Epithelial cell of proximal tubule (primary cell): ENCODE measurements around the gene CYP11A1. TPM values are rescaled to one million over a fixed set of nuclear protein-coding genes. Genes with fewer than 3 reads are reported as not detected.

Source experiments
- DNase-seq: peaks from one replicate; pipeline ENCODE4 v3.0.0-alpha.2; 2011; ENCODE audit warnings: low read depth
- H3K4me3 ChIP-seq: 2 replicates; pipeline ENCODE4 v1.5.1; 2011; ENCODE audit warnings: low read depth, mild to moderate bottlenecking, low read length
- total RNA-seq: library from RNA; depleted of rRNA; stranded (reverse); fragments of >200 nt; gene quantifications from 2 replicates; pipeline ENCODE4 v1.2.3, GENCODE V29; 2015
- TF ChIP-seq, protein P1 (sequence below): conservative IDR thresholded peaks from 2 replicates; pipeline ENCODE4 v1.5.1; 2012; ENCODE audit warnings: low read depth, mild to moderate bottlenecking, low read length

The CYP11A1 gene
- total RNA-seq, 1 donor from 2014 or later, result 2.6 TPM

DNA sequence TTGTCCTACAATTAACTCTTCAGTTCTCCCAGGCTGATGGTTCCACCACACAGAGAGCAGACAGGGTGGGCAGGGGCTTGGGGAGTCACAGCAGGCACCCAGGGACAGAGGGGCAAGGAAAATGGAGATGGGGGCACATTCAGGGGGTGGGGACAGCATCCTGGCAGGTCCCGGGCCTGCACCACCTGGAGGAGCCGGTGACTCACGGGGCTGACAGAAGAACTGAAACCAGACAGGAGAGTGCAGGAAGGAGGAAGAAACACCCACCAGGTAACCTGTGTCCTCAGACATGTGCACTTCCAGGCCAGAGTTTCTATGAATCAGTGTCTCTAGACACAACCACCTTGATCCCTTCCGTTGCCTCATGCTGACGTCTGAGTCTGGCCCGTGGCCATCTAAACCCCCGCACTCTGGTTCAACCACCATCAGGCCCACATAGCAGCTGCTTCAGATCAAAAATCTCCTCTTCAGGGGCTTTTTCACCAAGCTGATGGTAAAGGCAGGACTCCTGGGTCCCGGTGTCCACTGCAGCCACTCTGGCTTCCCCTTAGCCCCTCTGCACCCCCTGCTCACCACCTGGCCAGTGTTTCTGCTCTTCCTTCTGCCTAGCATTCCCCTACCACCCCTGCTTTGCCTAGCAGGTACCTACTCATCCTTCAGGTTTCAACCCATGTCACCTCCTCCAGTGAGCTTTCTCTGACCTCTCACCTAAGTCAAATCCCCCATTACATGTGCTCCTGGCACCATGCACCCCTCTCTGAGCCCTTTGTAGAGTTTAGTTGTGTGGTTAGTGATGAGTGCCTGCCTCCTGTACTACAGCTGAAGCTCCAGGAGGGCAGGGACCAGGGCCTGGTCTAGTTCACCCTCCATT is 16.5 kb upstream of the CYP11A1 start:
- H3K4me3 ChIP-seq, result no peak overlapping the region
- DNase-seq, result no peak
- TF ChIP-seq, protein P1, sequence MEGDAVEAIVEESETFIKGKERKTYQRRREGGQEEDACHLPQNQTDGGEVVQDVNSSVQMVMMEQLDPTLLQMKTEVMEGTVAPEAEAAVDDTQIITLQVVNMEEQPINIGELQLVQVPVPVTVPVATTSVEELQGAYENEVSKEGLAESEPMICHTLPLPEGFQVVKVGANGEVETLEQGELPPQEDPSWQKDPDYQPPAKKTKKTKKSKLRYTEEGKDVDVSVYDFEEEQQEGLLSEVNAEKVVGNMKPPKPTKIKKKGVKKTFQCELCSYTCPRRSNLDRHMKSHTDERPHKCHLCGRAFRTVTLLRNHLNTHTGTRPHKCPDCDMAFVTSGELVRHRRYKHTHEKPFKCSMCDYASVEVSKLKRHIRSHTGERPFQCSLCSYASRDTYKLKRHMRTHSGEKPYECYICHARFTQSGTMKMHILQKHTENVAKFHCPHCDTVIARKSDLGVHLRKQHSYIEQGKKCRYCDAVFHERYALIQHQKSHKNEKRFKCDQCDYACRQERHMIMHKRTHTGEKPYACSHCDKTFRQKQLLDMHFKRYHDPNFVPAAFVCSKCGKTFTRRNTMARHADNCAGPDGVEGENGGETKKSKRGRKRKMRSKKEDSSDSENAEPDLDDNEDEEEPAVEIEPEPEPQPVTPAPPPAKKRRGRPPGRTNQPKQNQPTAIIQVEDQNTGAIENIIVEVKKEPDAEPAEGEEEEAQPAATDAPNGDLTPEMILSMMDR, result no peak

DNA sequence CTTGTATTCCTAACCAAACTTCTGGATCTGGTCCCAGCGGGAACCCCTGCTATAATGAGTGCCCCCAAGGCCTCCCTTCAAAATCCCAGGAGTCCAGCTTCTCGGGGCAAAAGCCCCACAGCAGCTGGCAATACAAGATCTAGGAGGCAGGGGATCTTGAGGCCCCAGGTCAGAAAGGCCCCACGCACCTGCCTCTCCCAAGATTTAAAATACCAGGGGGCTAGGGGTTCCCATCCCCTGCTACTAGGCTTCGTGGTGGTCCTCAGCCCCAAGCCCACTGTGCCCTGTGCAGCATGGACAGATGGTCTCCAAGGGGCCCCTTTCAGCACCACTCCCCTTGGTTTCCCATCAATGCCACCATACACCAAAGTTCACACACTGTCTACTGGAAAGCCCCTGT is 15.8 kb upstream of the CYP11A1 start:
- TF ChIP-seq, protein P1, result no peak
- no peak for DNase-seq
- H3K4me3 ChIP-seq, result no peak overlapping the region

DNA sequence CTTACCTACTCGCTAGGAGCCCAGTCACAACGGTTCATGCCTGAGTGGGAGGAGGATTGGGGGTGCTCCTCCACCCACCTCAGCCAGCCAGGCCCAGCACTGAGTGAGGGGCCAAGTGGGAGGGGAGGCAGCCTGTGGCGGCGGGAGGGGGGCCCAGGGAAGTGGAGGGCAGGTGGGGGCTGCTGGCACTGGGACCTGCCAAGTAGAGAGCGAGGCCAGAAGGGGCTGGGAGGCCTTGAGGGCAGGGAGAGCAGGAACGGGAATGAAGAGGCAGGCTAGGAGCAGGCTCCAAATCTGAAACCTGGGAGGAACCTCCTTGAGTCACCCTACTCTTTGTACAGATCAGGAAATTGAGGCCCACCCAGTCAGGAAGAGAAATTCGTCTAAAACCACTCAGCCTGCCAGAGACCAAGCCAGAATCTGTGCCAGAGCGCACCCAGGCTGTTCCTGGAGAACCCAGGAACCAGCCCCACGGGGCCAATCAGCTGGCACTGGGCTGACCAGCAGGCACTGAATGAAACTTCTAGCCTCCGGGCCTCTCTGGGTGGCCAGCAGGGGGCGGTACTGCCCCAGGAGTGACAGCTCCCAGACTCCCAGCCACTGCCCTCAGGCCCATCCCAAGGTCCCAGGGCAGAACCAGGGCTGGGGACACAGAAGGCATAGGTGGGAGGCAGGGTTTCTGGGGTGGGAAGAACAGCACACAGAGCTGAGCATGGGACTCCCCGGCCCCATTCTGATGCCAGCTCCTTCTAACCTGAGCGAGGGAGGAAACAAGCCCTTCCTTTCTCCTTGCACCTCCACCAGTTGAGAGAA is 14.8 kb upstream of the CYP11A1 start:
- no peak overlapping the region for H3K4me3 ChIP-seq
- DNase-seq, result no peak
- TF ChIP-seq, protein P1, result peak; percentile 96

DNA sequence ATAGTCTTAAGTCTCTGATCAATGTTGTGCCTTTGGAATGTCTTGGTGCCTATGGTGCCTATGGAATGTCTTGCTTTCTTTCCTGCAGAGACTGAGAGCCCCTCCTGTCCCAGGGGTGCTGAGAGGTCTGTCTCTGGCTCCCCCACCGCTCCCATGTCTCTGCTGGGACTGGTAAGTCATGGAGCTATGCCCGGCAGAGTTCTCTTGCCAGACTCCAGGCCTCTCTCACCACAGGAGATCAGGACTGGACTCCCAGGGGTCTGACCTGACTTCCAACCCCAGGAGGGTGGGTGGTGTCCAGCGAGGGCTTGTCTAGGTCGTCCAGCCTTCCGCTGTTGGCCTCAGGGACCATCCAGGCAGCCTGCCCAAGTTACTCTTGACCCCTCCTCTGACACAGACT is 14.0 kb upstream of the CYP11A1 start:
- TF ChIP-seq, protein P1, result no peak
- no peak for DNase-seq
- H3K4me3 ChIP-seq, result no peak overlapping the region

DNA sequence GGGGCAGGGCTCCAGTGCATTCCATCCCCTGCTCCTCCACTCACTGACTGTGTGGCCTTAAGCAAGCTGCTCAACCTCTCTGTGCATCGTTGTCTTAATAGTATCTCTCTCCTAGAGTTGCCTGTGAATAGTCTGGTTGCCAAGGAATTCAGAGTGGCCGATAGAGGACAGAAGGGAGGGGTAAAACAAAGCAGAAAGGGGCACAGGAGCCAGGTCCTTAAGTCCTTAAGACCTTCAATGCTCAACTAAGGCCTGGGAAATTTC is 13.7 kb upstream of the CYP11A1 start:
- H3K4me3 ChIP-seq, result no peak overlapping the region
- TF ChIP-seq, protein P1, result no peak
- no peak for DNase-seq

DNA sequence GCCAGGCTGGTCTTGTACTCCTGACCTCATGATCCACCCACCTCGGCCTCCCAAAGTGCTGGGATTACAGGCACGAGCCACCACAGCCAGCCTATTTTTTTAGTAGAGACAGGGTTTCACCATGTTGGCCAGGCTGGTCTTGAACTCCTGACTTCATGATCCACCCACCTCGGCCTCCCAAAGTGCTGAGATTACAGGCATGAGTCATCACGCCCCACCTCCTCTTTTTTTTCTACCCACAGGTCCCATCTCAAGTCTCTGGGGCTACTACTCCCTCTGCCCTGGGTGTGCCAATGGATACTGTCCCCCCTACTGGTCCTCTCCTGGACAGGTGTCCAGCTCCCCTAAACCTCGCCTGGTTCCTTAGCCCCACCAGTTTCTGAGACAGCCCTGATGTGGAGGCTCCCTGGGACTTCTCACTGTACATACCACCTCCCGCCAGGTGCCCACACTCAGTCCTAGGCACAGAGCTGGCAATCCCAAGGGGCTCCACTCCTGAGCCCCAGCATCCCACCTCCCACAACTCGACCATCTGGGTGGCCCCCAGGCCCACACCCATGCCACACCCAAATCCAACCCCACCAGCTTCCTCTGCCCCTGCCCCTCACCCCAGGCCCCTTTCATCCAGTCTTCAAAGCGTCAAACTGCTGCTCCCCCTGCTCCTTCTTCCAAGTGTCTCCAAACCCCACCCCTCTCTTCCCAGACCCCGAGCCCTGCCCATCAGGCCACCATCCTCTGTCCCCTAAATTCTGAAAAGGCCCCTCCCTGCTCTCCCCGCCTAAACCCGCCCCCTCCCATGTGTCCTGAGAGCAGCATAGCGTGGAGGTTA is 13.1 kb upstream of the CYP11A1 start:
- TF ChIP-seq, protein P1, result no peak
- H3K4me3 ChIP-seq, result no peak overlapping the region
- DNase-seq, result no peak
